GM20000 (cell line): ENCODE data around the gene GSDME.
A peak's percentile ranks its signal among the peaks of the same experiment; 100 is the strongest.

Experiments
- DNase-seq: peaks from one replicate; pipeline ENCODE4 v3.0.0; 2012; ENCODE audit warnings: low spot score
- TF ChIP-seq, protein P1 (sequence below): IDR thresholded peaks from 2 replicates; pipeline ENCODE4 v1.5.1; 2012; ENCODE audit warnings: mild to moderate bottlenecking, control low read depth; ENCODE audit errors: extremely low read depth, missing control alignments

The GSDME gene

DNA sequence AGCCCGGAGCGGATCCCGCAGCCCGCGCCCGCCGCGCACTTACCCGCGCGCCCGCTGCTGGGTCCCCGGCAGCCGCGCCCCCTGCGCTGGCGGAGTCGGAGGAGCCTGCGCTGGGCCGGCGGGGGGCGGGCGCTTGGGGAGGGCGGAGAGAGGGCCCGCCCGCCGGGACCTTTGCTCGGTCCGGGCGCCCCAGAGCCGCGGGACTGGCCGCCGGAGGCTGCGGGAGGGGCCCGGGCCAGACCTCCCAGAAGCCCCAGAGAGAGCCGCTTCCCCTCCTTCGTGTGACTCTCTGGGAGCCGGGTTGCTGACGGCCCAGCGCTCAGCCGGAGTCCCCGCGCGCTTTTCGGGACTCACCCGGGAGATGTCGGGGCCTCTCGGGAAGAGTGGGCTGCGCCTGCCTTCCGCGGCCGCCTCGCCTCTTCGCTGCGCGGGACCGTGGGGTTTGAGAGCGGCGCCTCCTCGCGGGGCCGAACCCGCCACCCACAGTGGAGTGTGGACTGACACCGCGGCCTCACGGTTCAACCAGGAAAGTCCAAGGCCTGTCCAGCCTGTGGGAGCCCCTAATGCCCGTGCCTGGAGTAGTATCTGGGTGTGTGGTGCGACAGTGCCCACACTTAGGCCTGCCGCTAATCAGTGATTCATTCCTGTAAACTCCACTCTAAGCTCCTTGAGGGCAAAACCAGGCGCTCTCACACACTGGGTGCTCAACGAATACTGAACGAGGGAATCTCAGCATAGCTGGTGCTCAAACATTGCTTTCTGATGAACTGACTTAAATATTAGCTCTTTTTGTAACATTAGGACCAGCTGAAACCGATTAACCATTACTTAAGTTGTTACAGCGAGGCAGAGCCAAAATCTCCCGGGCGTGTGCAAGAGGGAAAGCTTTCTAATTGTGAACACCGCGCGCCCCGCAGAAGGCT is at the start of gene GSDME:
Gene GSDME, minus strand, starts transcription at position 112 of the 923 bp plus-strand sequence. CDS start 7,690 bp downstream, outside the sequence.
- TF ChIP-seq, protein P1, sequence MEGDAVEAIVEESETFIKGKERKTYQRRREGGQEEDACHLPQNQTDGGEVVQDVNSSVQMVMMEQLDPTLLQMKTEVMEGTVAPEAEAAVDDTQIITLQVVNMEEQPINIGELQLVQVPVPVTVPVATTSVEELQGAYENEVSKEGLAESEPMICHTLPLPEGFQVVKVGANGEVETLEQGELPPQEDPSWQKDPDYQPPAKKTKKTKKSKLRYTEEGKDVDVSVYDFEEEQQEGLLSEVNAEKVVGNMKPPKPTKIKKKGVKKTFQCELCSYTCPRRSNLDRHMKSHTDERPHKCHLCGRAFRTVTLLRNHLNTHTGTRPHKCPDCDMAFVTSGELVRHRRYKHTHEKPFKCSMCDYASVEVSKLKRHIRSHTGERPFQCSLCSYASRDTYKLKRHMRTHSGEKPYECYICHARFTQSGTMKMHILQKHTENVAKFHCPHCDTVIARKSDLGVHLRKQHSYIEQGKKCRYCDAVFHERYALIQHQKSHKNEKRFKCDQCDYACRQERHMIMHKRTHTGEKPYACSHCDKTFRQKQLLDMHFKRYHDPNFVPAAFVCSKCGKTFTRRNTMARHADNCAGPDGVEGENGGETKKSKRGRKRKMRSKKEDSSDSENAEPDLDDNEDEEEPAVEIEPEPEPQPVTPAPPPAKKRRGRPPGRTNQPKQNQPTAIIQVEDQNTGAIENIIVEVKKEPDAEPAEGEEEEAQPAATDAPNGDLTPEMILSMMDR = no peak
- peak; percentile 92 for DNase-seq

DNA sequence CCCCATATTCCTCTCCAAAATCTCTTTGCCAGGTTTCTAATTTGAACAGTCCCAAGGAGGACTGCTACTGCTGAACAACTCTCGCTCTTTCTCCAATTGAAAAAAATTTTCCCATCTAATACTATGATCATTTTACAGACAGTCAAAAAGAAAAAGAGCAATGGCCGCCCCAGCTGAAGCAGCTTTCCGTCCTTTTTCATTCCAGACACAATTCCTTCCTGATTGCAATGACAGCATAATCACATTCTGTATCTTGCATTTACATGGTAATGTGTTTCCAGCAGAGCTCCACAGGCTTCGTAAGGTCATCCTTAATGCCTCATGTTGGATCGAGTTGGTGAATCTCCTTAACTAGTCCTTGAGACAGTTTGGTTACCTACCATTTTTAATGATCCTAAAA is 45.0 kb upstream of the GSDME start:
- TF ChIP-seq, protein P1 = no peak
- no peak for DNase-seq

DNA sequence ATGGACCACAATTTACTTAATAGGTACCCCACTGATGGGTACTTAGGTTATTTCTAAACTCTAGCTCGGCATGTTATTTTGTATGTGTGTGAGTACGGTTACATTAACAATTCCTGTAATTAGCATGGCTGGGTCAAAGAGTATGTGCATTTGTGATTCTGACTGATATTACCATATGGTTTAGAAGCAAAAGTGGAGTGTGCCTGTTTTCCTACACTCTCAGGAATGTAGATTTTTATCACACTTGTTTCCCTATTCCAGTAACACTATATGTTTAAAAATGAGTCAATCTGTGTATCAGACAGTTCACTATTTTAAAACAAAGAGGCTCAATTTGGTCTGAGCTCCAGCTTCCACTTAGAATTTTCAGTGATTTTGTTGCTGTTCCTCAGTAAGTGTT is 44.6 kb upstream of the GSDME start:
- TF ChIP-seq, protein P1 = no peak
- DNase-seq = no peak

DNA sequence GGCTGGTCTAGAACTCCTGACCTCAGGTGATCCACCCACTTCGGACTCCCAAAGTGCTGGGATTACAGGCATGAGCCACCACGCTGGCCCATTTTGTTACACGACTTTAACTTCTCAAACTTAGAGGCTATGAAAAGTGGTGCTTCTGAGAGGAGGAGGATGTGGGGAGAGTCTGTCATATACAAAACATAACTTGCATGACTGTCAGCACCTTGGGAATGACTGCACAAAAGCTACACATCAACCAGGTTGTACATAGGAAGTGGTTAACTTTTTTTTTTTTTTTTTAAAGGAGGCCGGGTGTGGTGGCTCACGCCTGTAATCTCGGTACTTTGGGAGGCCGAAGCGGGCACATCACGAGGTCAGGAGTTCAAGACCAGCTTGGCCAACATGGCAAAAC is 43.4 kb upstream of the GSDME start:
- DNase-seq = no peak

DNA sequence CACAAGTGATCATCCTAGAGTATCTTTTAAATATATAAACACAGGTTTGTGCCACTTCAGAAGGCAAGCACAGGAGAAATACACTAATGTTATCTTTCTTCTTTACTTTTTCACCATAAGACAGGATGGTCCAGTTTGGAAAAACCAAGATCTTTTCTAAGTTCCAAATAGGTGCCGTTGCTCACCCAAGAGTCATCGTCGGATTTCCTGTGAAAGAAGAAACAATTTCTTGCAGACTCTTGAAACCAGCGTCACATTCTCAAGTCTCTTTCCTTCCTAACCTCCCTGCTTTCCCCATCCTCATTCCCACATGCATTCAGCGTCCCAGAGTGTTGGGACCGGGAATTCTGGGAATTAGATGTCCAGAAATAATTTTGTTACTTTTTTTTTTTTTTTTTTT is 42.8 kb upstream of the GSDME start:
- TF ChIP-seq, protein P1 = no peak
- no peak for DNase-seq

More for the DNA sequence above, 43.4 kb upstream of the GSDME start:
- TF ChIP-seq, protein P1 = no peak

DNA sequence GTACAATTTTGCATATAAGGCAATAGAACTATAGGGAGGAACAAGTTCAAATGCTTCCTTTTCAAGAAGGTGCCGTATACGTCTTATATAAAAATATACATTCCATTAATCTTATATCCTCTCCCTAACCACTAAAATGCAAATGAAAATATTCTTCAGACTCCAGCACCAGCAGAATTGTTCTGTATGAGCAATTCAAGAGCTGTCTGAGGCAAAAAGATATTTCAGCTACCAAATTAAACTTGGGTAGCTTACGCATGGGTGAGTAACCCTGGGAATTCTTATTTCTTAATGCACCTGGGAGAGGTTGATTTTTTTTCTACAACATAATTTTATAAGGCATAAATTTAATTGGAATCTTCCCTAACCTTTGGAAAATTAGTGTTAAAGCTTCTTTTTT is 42.2 kb upstream of the GSDME start:
- TF ChIP-seq, protein P1 = no peak
- no peak for DNase-seq

DNA sequence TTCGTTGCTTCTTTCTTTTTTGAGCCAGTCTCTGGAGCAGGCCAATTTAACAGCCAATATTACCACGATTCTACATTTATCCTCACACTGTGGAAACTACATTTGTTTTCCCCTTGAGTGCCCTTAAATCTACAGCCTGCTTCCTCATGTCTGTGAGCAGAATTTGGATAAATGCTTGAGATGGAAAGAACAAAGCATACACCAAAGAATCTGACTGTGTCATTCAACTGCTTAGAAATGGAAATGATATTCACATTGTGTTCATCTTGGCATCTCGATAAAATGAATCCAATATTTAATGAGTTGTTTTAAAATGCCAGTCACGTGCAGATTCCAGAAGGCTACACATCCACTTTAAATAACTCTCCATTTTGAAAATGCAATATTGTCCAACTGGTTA is 41.0 kb upstream of the GSDME start:
- DNase-seq = no peak
- TF ChIP-seq, protein P1 = no peak
